ENCODE measurements around the gene TMEM62. TPM values are rescaled to one million over a fixed set of nuclear protein-coding genes. Genes with fewer than 3 reads are reported as not detected.

TMEM62 gene
- total RNA-seq, 1 donor from 2014 or later, result 5.1 TPM

DNA sequence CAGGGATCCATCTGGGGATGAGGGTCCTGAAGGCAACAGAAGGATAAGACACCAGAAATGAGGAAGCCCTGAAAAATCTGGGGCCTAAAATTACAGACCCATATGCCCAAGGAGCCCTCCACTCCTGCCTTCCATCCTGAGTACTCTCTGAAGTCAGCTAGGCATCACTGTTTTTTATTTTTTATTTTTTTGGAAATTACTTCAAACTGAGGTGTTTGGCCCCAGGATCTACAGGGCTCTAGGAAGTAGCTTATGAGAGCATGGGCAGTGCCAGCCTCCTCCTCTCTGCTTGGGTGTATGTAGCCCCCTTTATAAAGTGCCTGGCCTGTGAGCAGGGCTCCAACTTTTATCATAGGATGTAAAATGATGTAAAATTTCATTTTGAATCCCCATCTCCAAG lies 79.6 kb downstream of the TMEM62 start:
- DNase-seq (ENCODE audit: low spot score), result no peak
- peaks cover 10% of the 10 kb centered on the region for H3K27me3 Mint-ChIP-seq (ENCODE audit: unreplicated experiment)
- H3K36me3 Mint-ChIP-seq (ENCODE audit: low read depth, unreplicated experiment), result no peaks in the 10 kb centered on the region
- H3K27ac Mint-ChIP-seq (ENCODE audit: unreplicated experiment), result no peak overlapping the region
- no peaks in the 10 kb centered on the region for H3K4me1 Mint-ChIP-seq (ENCODE audit: unreplicated experiment)
- H3K4me3 Mint-ChIP-seq (ENCODE audit: unreplicated experiment), result no peak overlapping the region
- no peak for TF ChIP-seq CTCF (IDR thresholded peaks at IDR 0.05; ENCODE audit: unreplicated experiment)
- no peaks in the 10 kb centered on the region for H3K9me3 Mint-ChIP-seq (ENCODE audit: unreplicated experiment)

- Mint-ChIP-seq H3K27ac (ENCODE audit: unreplicated experiment) (no peak overlapping the region), H3K36me3 (ENCODE audit: low read depth, unreplicated experiment) (no peaks in the 10 kb centered on the region), H3K9me3 (ENCODE audit: unreplicated experiment) (no peaks in the 10 kb centered on the region), H3K4me1 (ENCODE audit: unreplicated experiment) (no peaks in the 10 kb centered on the region), H3K27me3 (ENCODE audit: unreplicated experiment) (peaks cover 10% of the 10 kb centered on the region), H3K4me3 (ENCODE audit: unreplicated experiment) (no peak overlapping the region)
- no peak for DNase-seq (ENCODE audit: low spot score)
- TF ChIP-seq CTCF (IDR thresholded peaks at IDR 0.05; ENCODE audit: unreplicated experiment), result no peak
Measured at GRCh38 chr15:43213466-43213865, 80.1 kb downstream of the TMEM62 start.

DNA sequence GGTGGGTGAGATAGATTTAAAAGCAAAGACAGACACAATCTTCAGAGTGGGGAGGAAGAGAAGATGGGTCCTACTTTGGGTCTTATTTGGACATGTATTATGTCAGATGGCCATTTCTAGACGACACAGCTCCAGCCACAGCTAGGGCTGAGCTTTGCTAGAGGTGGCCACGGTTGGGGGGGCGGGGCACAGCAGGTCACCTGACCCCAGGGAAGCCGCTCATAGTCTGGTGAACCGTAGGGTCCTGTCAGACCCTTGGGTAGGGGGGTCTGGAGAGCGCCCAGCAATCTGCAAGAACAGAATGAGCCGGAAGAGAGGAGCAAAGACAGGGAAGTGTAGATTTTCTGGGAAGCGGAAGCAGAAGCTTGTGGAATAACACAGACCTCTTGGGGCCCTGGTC lies 80.8 kb downstream of the TMEM62 start:
- Mint-ChIP-seq H3K27ac (ENCODE audit: unreplicated experiment) (no peak overlapping the region), H3K36me3 (ENCODE audit: low read depth, unreplicated experiment) (no peaks in the 10 kb centered on the region), H3K4me3 (ENCODE audit: unreplicated experiment) (no peak overlapping the region), H3K27me3 (ENCODE audit: unreplicated experiment) (peaks cover 10% of the 10 kb centered on the region), H3K9me3 (ENCODE audit: unreplicated experiment) (no peaks in the 10 kb centered on the region), H3K4me1 (ENCODE audit: unreplicated experiment) (no peaks in the 10 kb centered on the region)
- no peak for DNase-seq (ENCODE audit: low spot score)
- TF ChIP-seq CTCF (IDR thresholded peaks at IDR 0.05; ENCODE audit: unreplicated experiment), result no peak

DNA sequence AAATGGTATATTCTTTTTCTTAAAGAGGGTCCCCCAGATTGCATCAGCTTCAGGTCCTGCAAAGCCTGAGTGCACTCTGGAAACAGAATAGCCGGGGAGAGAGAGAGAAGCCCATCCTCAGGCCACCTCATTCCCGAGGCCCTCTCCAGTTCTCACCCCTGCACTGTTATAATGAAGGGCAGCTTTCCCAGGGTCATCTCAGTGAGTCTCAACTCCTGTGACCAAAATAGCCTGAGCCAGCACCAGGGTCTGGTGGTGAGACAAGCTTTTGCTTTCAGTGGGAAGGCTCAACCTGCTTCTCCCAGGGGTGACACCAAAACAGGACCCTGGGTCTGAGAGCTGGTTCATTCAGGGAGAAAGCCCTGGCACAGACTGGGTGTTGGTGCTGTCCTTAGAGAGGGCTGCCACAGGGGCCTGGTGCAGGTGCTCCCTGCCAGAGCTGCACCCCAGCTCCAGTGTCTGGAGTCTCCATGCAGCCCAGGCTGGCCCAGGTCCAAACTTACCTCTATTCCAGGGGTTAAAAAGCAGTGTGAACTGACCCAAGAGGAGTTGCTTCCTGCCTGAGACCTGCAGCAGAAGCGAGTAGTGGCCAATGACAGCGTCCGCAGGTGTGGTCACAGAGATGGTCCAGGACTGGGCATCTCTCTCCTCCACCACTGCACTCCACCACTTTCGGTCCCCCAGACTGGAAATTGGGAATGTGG lies 81.4 kb downstream of the TMEM62 start:
- no peaks in the 10 kb centered on the region for H3K36me3 Mint-ChIP-seq (ENCODE audit: low read depth, unreplicated experiment)

More for the DNA sequence above, 81.4 kb downstream of the TMEM62 start:
- no peak for TF ChIP-seq CTCF (IDR thresholded peaks at IDR 0.05; ENCODE audit: unreplicated experiment)
- Mint-ChIP-seq H3K27ac (ENCODE audit: unreplicated experiment) (no peak overlapping the region), H3K27me3 (ENCODE audit: unreplicated experiment) (peaks cover 7% of the 10 kb centered on the region), H3K4me3 (ENCODE audit: unreplicated experiment) (no peak overlapping the region), H3K9me3 (ENCODE audit: unreplicated experiment) (no peaks in the 10 kb centered on the region), H3K4me1 (ENCODE audit: unreplicated experiment) (no peaks in the 10 kb centered on the region)
- DNase-seq (ENCODE audit: low spot score), result no peak

Measured in endothelial cell (in vitro differentiated cells).